HepG2 (cell line): Measurements from ENCODE around the gene GFER. TPM values are rescaled to one million over a fixed set of nuclear protein-coding genes. Genes with fewer than 3 reads are reported as not detected.

Experiments
- ARID2 ChIP-seq: sonication (generic); formaldehyde crosslinking; IDR thresholded peaks from 2 replicates; pipeline ENCODE4 v1.8.1; 2022; ENCODE audit warnings: mild to moderate bottlenecking, missing genetic modification reagents, borderline replicate concordance
- ATRX ChIP-seq: sonication (generic); formaldehyde crosslinking; IDR thresholded peaks from 2 replicates; pipeline ENCODE4 v1.4.0; 2020; ENCODE audit warnings: missing genetic modification reagents, borderline replicate concordance
- CBX1 ChIP-seq: IDR thresholded peaks from one replicate; pipeline ENCODE4 v1.6.1; 2016; ENCODE audit warnings: antibody characterized with exemption, low read depth
- CHCHD3 ChIP-seq: sonication (generic); formaldehyde crosslinking; IDR thresholded peaks from 2 replicates; pipeline ENCODE4 v1.8.0; 2022; ENCODE audit warnings: mild to moderate bottlenecking, missing genetic modification reagents, moderate library complexity
- GATAD2A ChIP-seq: IDR thresholded peaks from 2 replicates; pipeline ENCODE4 v1.6.1; 2016
- NBN ChIP-seq: fragments of 450-650 bp; conservative IDR thresholded peaks from 2 replicates; pipeline ENCODE4 v1.6.1; 2017
- PRDM4 ChIP-seq: sonication (generic); formaldehyde crosslinking; IDR thresholded peaks from 2 replicates; pipeline ENCODE4 v1.9.0; 2021; ENCODE audit warnings: missing genetic modification reagents, borderline replicate concordance
- U2AF1 ChIP-seq: fragments of 200-400 bp; formaldehyde crosslinking; optimal IDR thresholded peaks from 2 replicates; pipeline ENCODE3; 2017; ENCODE audit warnings: mild to moderate bottlenecking, low read depth, low read length
- USF2 ChIP-seq, 2 experiments: sonication (generic) in 1 of 2; formaldehyde crosslinking in 1 of 2; IDR thresholded peaks; 2 replicates each; pipeline versions ENCODE4 v1.5.1 to v1.6.1; 2011 to 2020; ENCODE audit warnings: borderline replicate concordance in 1 of 2, low read depth in 1 of 2, low read length in 1 of 2, mild to moderate bottlenecking in 1 of 2, missing genetic modification reagents in 1 of 2, moderate library complexity in 1 of 2
- ZBTB46 ChIP-seq: sonication (generic); formaldehyde crosslinking; IDR thresholded peaks from 2 replicates; pipeline ENCODE4 v1.4.0; 2020; ENCODE audit warnings: mild to moderate bottlenecking, missing genetic modification reagents, borderline replicate concordance
- ZFYVE20 ChIP-seq: sonication (generic); formaldehyde crosslinking; IDR thresholded peaks from 2 replicates; pipeline ENCODE4 v1.8.0; 2023; ENCODE audit warnings: low read depth, mild to moderate bottlenecking, moderate library complexity, missing genetic modification reagents, borderline replicate concordance
- ZNF205 ChIP-seq: IDR thresholded peaks from 2 replicates; pipeline ENCODE4 v1.6.1; 2018; ENCODE audit warnings: missing biosample characterization, missing genetic modification reagents
- ZNF710 ChIP-seq: sonication (generic); formaldehyde crosslinking; IDR thresholded peaks from 2 replicates; pipeline ENCODE4 v1.5.0; 2020; ENCODE audit warnings: mild to moderate bottlenecking, missing genetic modification reagents, borderline replicate concordance
- ZNF740 ChIP-seq: sonication (generic); formaldehyde crosslinking; IDR thresholded peaks from 2 replicates; pipeline ENCODE4 v1.4.0; 2020; ENCODE audit warnings: missing genetic modification reagents
- ZXDC ChIP-seq: sonication (generic); formaldehyde crosslinking; IDR thresholded peaks from 2 replicates; pipeline ENCODE4 v1.5.0; 2020; ENCODE audit warnings: mild to moderate bottlenecking, missing genetic modification reagents
- polyA plus RNA-seq, 8 experiments: library from polyadenylated mRNA; depleted of rRNA in 3 of 8; stranded (reverse) in 7 of 8; unstranded in 1 of 8; fragments of >200 nt; fragmentation: Illumina TruSeq in 4 of 8; extraction: Trizol in 4 of 8; gene quantifications; 2 replicates each; pipeline versions ENCODE4 v1.2.1 to v1.2.3, GENCODE V29; 2011 to 2016; ENCODE audit warnings: low read depth in 4 of 8, missing spikeins in 1 of 8, mixed read lengths in 1 of 8; ENCODE audit not compliant: insufficient read depth in 1 of 8
- total RNA-seq, 5 experiments: library from RNA; depleted of rRNA; stranded (reverse); fragments of >200 nt; fragmentation: Illumina TruSeq; extraction: Trizol; gene quantifications; 2 replicates each; pipeline ENCODE4 v1.2.3, GENCODE V29; 2016; ENCODE audit warnings: low read depth in 1 of 5

GFER gene
- total and polyA plus RNA-seq, 2 of the 13 experiments (the other 11 are each of a cell fraction or from before 2014, with no cell fraction given): 28.6 to 71.7 TPM

- TF ChIP-seq ZNF710: peak; percentile 50; the same call in 1 of the 2 replicates
- TF ChIP-seq NBN: no peak
- TF ChIP-seq CHCHD3 (CRISPR knock-in tag): no peak
- peak; percentile 41 for TF ChIP-seq CBX1
- no peak for TF ChIP-seq ATRX (CRISPR knock-in tag)
- no peak for TF ChIP-seq ARID2 (CRISPR knock-in tag)
- peak; percentile 53 for TF ChIP-seq ZNF740 (CRISPR knock-in tag)
- no peak for TF ChIP-seq GATAD2A (CRISPR knock-in tag)
- 0 out of 2 replicates have a peak, but pooled peaks have one; percentile 30 for TF ChIP-seq ZXDC (CRISPR knock-in tag)
- TF ChIP-seq ZNF205: peak; percentile 62; the same call in 1 of the 2 replicates
- no peak for TF ChIP-seq USF2 (IDR thresholded peaks at IDR 0.05; ENCODE audit: low read depth, low read length)
- TF ChIP-seq USF2 (CRISPR knock-in tag; IDR thresholded peaks at IDR 0.05; ENCODE audit: borderline replicate concordance): 0 out of 2 replicates have a peak, but pooled peaks have one; percentile 32
- TF ChIP-seq PRDM4: peak; percentile 34; the same call in 1 of the 2 replicates
- TF ChIP-seq ZFYVE20 (CRISPR knock-in tag): peak; percentile 42; the same call in 1 of the 2 replicates
- no peak for TF ChIP-seq U2AF1
- no peak for TF ChIP-seq ZBTB46 (CRISPR knock-in tag)
Observed at GRCh38 chr16:1964506-1965395, 19.2 kb upstream of the GFER start, which contains the start of gene RPS2 (continued).
